ENCODE measurements around the gene KIAA1614.

DNA sequence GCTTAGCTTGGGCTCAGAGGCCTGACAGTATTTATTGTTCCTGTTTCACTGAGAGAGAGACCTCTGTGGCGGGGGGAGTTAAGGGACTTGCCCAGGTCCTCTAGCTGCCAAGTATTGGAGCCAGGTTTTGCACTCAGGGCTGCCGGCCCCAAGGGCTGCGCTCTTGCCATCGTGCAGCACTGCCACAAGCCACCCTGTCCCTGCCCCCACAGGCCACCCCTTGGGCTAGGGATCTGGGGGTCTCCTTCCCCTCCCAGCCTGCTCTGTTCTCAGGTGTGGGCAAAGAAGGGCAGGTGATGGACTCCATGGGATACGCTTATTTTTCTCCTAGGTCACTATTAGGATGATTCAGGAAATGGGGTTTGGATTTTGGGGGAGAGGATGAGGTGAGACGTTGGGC, 8.7 kb downstream of the KIAA1614 start:
- TF ChIP-seq, protein P1, sequence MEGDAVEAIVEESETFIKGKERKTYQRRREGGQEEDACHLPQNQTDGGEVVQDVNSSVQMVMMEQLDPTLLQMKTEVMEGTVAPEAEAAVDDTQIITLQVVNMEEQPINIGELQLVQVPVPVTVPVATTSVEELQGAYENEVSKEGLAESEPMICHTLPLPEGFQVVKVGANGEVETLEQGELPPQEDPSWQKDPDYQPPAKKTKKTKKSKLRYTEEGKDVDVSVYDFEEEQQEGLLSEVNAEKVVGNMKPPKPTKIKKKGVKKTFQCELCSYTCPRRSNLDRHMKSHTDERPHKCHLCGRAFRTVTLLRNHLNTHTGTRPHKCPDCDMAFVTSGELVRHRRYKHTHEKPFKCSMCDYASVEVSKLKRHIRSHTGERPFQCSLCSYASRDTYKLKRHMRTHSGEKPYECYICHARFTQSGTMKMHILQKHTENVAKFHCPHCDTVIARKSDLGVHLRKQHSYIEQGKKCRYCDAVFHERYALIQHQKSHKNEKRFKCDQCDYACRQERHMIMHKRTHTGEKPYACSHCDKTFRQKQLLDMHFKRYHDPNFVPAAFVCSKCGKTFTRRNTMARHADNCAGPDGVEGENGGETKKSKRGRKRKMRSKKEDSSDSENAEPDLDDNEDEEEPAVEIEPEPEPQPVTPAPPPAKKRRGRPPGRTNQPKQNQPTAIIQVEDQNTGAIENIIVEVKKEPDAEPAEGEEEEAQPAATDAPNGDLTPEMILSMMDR (IDR thresholded peaks at IDR 0.05; ENCODE audit: borderline replicate concordance, extremely low read depth, low read length, poor library complexity, severe bottlenecking) = no peak
- no peak for TF ChIP-seq EZH2 (IDR thresholded peaks at IDR 0.05; ENCODE audit: borderline replicate concordance, low read depth, low read length, severe bottlenecking)
